Heart right ventricle (tissue), 16 donors: Measurements from ENCODE around the gene ZNF593OS. TPM values are rescaled to one million over a fixed set of nuclear protein-coding genes. Genes with fewer than 3 reads are reported as not detected.

Source experiments
- ATAC-seq, 8 donors: fragments of 200-7000 bp; cut with Tn5 transposase; one replicate each; pipeline ENCODE4 v1.9.1; 2020; ENCODE audit warnings: mild to moderate bottlenecking in 8 of 8, moderate library complexity in 8 of 8, moderate number of reproducible peaks in 1 of 8
- DNase-seq, 2 donors: peaks; one replicate each; pipeline ENCODE4 v3.0.0-alpha.2; 2020
- H3K27ac ChIP-seq, 10 donors: fragments of 200-600 bp; sonication (generic) in 2 of 10; one replicate each; pipeline versions ENCODE4 v1.5.0 to v1.8.0; 2020 to 2022; ENCODE audit warnings: mild to moderate bottlenecking in 3 of 10
- H3K27me3 ChIP-seq, 7 donors: fragments of 200-600 bp; one replicate each; pipeline ENCODE4 v1.8.0; 2021 to 2022; ENCODE audit warnings: mild to moderate bottlenecking in 2 of 7
- H3K36me3 ChIP-seq, 9 donors: fragments of 200-600 bp; sonication (generic) in 1 of 9; one replicate each; pipeline versions ENCODE4 v1.5.0 to v1.8.0; 2020 to 2022; ENCODE audit warnings: mild to moderate bottlenecking in 2 of 9
- H3K4me1 ChIP-seq, 9 donors: fragments of 200-600 bp; sonication (generic) in 1 of 9; one replicate each; pipeline versions ENCODE4 v1.5.0 to v1.8.0; 2020 to 2022; ENCODE audit warnings: mild to moderate bottlenecking in 4 of 9
- H3K4me3 ChIP-seq, 10 donors: fragments of 200-600 bp; sonication (generic) in 2 of 10; one replicate each; pipeline versions ENCODE4 v1.5.0 to v1.8.0; 2020 to 2022; ENCODE audit warnings: mild to moderate bottlenecking in 7 of 10, moderate library complexity in 2 of 10
- H3K9me3 ChIP-seq, 11 donors: fragments of 200-600 bp in 10 of 11; sonication (generic) in 2 of 11; one replicate each; pipeline versions ENCODE4 v1.5.0 to v1.8.0; 2013 to 2022; ENCODE audit warnings: mild to moderate bottlenecking in 2 of 11, control low read depth in 1 of 11, moderate library complexity in 1 of 11
- WGBS, 2 donors: extraction: QIAGEN DNeasy Blood & Tissue Kit; methylation state at CpG; one replicate each; pipeline ENCODE4 v1.1.7; 2013; ENCODE audit warnings: inconsistent platforms in 1 of 2; 5-methylcytosine and 5-hydroxymethylcytosine counted together
- intact Hi-C, 10 donors: fragments of 100-400 bp; cut with DNase I; formaldehyde crosslinking; loops; one replicate each; pipeline versions ENCODE4 v1.11.1 to v1.14.2; 2022
- polyA plus RNA-seq, 2 donors: library from polyadenylated mRNA; stranded (reverse); fragments of 200-250 nt; gene quantifications; one replicate each; pipeline ENCODE4 v1.2.3, GENCODE V29; 2013
- total RNA-seq, 10 donors: library from RNA; stranded (reverse); fragmentation: NEBNext Ultra II Directional in 3 of 10; extraction: Animal tissue kit (Norgen Biotek cat#: 25700) in 3 of 10; gene quantifications; one replicate each; pipeline versions ENCODE4 v1.2.1 to v1.2.4, GENCODE V29; 2021 to 2023
- TF ChIP-seq, protein P1 (sequence below), 9 donors: fragments of 200-600 bp; sonication (generic) in 2 of 9; IDR thresholded peaks; one replicate each; pipeline versions ENCODE4 v1.5.0 to v1.8.0; 2021 to 2022; ENCODE audit warnings: antibody characterized with exemption in 9 of 9, mild to moderate bottlenecking in 5 of 9, moderate library complexity in 1 of 9
- donor health status: Arrhythmogenic right ventricular cardiomyopathy.
- donor health status: ischemic (EF 13 %, LVEDD 7.1; RV severe dilation, severe dysfunction).
- donor health status: healthy with polysubstance abuse.
- donor health status: DM: no; HTN: yes; CAD: no.
- donor health status: DM: no; HTN: no; CAD: no.
- donor health status: ischemic (EF 25% LVEDD 6.9; RV normal size, moderate dysfunction).
- donor health status: ischemic (EF 25% LVEDD 5.7; RV mildly dilated, moderate dysfunction).
- donor health status: healthy.
- donor health status: DM: yes; HTN: yes; CAD: no.
- donor health status: Ischemic cardiomyopathy.
- donor health status: ischemic (EF 35%, LVEDD 5.7; RV mildly dilated, moderate dysfunction).
- donor health status: nonischemic (EF 11% LVEDD 7.7; RV severe dilation, severe dysfunction).
- donor health status: DM: yes; HTN: yes; CAD: no.
- donor health status: PGD.
- donor health status: ischemic (EF 29% LVEDD 5.4; RV normal size, mild dysfunction).
- donor health status: nonischemic (EF 23%, LVEDD 6.1; RV moderate dilation, normal function).

Gene ZNF593OS
- total and polyA plus RNA-seq, 12 donors: 0.46 TPM; not detected in 11

DNA sequence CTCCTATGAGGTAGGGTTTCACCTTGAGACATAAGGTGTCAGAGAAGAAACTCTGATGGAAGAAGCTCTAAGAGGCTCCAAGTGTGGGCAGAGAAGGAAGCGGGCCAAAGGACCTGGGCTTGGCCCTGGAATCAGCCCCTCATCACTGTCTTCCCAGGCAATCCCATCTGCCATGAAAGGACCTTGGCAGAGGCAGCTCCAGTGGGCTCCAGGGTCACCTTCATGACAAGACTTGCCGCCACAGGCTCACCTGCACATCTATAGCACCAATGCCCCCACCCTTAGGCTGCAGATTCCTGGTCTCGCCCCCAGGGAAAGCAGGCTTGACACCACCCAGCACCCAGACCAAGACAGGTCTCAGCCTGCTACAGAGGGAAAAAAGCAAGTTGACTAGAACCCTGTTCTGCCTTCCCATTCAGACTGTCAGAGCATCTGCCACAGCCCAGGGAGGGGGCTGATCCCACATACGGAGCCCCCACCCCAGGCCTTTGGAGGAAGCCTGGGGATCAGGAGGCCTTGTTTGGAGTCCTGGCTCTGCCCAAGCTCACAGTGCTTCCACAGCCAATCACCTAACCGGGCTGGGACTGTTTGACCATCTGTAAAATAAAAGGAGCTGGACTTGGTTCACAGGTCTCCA is 13.2 kb downstream of the ZNF593OS start:
- ATAC-seq: peak in 2 of 8 donors; percentile 1
- Histone ChIP-seq H3K27me3 (peaks cover 0 to 73% (median 0%) of the 10 kb centered on the region in 7 donors), H3K36me3 (peaks cover 0 to 6% (median 0%) of the 10 kb centered on the region in 9 donors), H3K4me3 (peak overlapping the region in 8 of 10 donors; percentile 51 to 70 (median 61)), H3K27ac (peak overlapping the region; percentile 85 to 97 (median 93)), H3K4me1 (peaks cover 29 to 89% (median 65%) of the 10 kb centered on the region in 9 donors), H3K9me3 (no peaks in the 10 kb centered on the region)
- WGBS, 2 donors: 59 to 60% methylated on average over 5 of the region's 5 CpGs
- DNase-seq: no peak
- TF ChIP-seq, protein P1, sequence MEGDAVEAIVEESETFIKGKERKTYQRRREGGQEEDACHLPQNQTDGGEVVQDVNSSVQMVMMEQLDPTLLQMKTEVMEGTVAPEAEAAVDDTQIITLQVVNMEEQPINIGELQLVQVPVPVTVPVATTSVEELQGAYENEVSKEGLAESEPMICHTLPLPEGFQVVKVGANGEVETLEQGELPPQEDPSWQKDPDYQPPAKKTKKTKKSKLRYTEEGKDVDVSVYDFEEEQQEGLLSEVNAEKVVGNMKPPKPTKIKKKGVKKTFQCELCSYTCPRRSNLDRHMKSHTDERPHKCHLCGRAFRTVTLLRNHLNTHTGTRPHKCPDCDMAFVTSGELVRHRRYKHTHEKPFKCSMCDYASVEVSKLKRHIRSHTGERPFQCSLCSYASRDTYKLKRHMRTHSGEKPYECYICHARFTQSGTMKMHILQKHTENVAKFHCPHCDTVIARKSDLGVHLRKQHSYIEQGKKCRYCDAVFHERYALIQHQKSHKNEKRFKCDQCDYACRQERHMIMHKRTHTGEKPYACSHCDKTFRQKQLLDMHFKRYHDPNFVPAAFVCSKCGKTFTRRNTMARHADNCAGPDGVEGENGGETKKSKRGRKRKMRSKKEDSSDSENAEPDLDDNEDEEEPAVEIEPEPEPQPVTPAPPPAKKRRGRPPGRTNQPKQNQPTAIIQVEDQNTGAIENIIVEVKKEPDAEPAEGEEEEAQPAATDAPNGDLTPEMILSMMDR (IDR thresholded peaks at IDR 0.05): no peak
- intact Hi-C loops: loop anchor here in 2 of 10 donors (2.0 to 10.0 kb wide), 2 partner anchors 48 to 264 kb away; partner anchors contain the start of gene PDIK1L (in 1 of the 2)

DNA sequence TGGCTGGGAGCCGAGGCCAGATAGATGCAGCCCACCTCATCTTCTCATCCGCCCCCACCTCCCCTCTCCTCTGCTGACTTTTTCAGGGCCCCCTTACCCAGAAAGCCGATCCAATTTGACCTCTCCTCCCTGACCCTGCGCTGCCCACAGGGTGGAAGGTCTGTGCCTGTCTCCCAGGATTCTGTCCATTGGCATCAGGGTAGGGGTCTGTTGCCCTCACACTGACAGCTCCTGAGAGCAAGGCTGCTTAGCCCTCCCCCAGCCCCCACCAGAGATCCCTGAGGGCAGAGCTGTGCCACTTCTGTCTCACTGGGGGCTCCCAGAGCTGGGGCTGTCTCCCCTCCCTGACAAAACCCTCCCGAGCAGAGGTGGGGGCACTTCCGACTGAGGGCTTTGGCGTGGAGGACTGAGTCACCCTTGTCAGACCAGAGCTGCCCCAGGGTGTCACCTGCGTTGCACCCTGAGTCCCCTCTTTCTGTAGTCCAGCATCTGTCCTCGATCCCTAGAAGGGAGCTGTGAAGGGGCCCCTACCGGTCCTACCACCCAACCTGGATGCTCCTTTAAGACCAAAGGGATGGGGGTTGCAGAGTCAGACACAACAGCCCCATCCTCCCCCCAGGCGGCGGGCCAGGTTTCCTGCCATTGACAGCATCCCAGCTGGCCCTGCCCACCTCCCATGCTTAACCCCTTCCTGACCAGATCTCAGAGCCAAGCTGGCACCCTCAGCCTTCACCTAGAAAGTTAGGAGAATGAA is 15.2 kb downstream of the ZNF593OS start:
- intact Hi-C loops: loop anchor here in 1 of 10 donors (10.0 kb wide), 1 partner anchor 262 kb away; no protein-coding TSS in a partner anchor
- Histone ChIP-seq H3K27me3 (peaks cover 0 to 58% (median 0%) of the 10 kb centered on the region in 7 donors), H3K36me3 (no peaks in the 10 kb centered on the region), H3K9me3 (no peaks in the 10 kb centered on the region), H3K27ac (peak overlapping the region; percentile 68 to 97 (median 78)), H3K4me3 (peak overlapping the region in 9 of 10 donors; percentile 26 to 53 (median 39)), H3K4me1 (peaks cover 28 to 76% (median 60%) of the 10 kb centered on the region in 9 donors)
- TF ChIP-seq, protein P1 (IDR thresholded peaks at IDR 0.05): no peak
- DNase-seq (peak; percentile 78 to 85), ATAC-seq (peak in 7 of 8 donors; percentile 9 to 67 (median 49))
- 17 to 29% methylated on average over 12 of the region's 12 CpGs for WGBS, 2 donors

DNA sequence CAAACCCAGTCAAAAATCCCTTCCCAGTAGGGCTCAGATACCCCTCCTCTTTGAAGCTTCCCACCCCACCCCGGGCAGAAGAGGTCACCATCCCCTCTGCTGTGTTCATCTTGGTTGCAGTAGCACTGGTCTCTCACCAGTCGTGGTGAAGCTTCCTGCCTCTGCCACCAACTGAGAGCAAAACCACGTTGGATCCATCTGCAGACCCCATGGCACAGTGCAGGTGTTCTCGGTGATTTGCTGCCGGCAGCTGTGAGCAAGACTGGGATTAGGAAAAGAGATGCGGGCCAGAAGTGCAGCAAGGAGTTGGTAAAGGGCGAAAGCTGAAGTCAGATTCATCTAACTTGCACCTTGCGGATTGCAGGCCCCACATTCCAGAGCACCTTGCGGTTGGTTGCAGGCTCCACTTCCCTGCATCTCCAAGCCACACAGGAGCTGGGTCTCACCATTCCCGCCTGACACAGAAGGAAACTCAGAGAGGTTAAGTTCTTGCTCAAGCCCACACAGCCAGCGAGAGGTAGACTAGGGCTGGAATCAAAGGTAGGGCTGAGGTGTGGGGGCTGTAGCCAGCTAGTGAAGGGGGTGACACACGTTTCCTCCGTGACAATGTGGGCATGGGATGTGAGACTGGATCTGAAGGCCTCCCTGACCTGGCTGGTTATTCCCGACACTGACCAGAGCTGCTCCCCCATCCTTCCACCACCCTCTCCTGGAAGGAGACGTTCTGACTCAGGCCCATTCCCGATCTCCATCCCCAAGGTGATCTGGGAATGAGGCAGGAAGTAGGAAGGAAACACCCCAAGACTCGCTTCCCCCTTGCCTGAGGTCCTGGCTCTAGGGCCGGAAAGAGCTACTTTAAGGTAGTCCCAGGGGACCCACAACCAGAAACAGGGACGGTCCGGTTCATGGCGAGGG is 16.0 kb downstream of the ZNF593OS start:
- WGBS, 2 donors: 52 to 57% methylated on average over 21 of the region's 21 CpGs
- peak in 7 of 8 donors; percentile 12 to 56 (median 26) for ATAC-seq
- H3K36me3 ChIP-seq: no peaks in the 10 kb centered on the region
- H3K4me1 ChIP-seq: peaks cover 21 to 67% (median 51%) of the 10 kb centered on the region in 9 donors
- H3K9me3 ChIP-seq: no peaks in the 10 kb centered on the region
- DNase-seq: peak in 1 of 2 donors; percentile 34
- intact Hi-C loops: loop anchor here in 1 of 10 donors (10.0 kb wide), 1 partner anchor 261 kb away; no protein-coding TSS in a partner anchor
- peaks cover 0 to 50% (median 0%) of the 10 kb centered on the region in 7 donors for H3K27me3 ChIP-seq
- peak overlapping the region in 9 of 10 donors; percentile 26 to 53 (median 39) for H3K4me3 ChIP-seq
- H3K27ac ChIP-seq: peak overlapping the region; percentile 68 to 97 (median 78)
- TF ChIP-seq, protein P1 (IDR thresholded peaks at IDR 0.05): no peak
